D341Med (cell line): ENCODE results near the gene OR2H2.

ENCODE experiments used
- DNase-seq: peaks from one replicate; pipeline ENCODE4 v3.0.0; 2012; ENCODE audit warnings: low spot score

OR2H2 gene

GRCh38 chr6:29584821-29585220, at the start of gene OR2H2:
OR2H2 (plus strand) TSS chr6:29585121; CDS start chr6:29587945, 2,824 bp downstream.
- DNase-seq = no peak

GRCh38 chr6:29537714-29538403, 47.1 kb upstream of the OR2H2 start:
- DNase-seq = no peak

- DNase-seq = no peak
Measured at GRCh38 chr6:29547573-29547972, 37.3 kb upstream of the OR2H2 start.

GRCh38 chr6:29552512-29553051, 32.3 kb upstream of the OR2H2 start:
- DNase-seq = no peak

GRCh38 chr6:29553268-29554057, 31.5 kb upstream of the OR2H2 start:
- peak; percentile 45 for DNase-seq

GRCh38 chr6:29554764-29555163, 30.2 kb upstream of the OR2H2 start:
- no peak for DNase-seq

- DNase-seq = no peak
Measured at GRCh38 chr6:29557320-29557719, 27.6 kb upstream of the OR2H2 start.

- no peak for DNase-seq
Measured at GRCh38 chr6:29558439-29559079, 26.4 kb upstream of the OR2H2 start.

- no peak for DNase-seq
Measured at GRCh38 chr6:29559524-29560287, 25.2 kb upstream of the OR2H2 start, which contains the start of gene UBD. UBD (minus strand) TSS chr6:29559732; CDS start chr6:29559701, 31 bp downstream.

GRCh38 chr6:29561091-29561490, 23.8 kb upstream of the OR2H2 start:
- no peak for DNase-seq

- no peak for DNase-seq
Measured at GRCh38 chr6:29561606-29562181, 23.2 kb upstream of the OR2H2 start.

- no peak for DNase-seq
Measured at GRCh38 chr6:29563435-29563965, 21.4 kb upstream of the OR2H2 start.

GRCh38 chr6:29564875-29565274, 20.0 kb upstream of the OR2H2 start:
- no peak for DNase-seq

- no peak for DNase-seq
Measured at GRCh38 chr6:29566856-29567255, 18.1 kb upstream of the OR2H2 start.

- no peak for DNase-seq
Measured at GRCh38 chr6:29567541-29567940, 17.4 kb upstream of the OR2H2 start.

GRCh38 chr6:29567991-29568390, 16.9 kb upstream of the OR2H2 start:
- DNase-seq = no peak

GRCh38 chr6:29576056-29576455, 8.9 kb upstream of the OR2H2 start:
- no peak for DNase-seq

GRCh38 chr6:29577544-29577943, 7.4 kb upstream of the OR2H2 start:
- DNase-seq = no peak

- peak; percentile 63 for DNase-seq
Measured at GRCh38 chr6:29589423-29590048, 4.6 kb downstream of the OR2H2 start.

GRCh38 chr6:29590218-29590808, 5.4 kb downstream of the OR2H2 start:
- no peak for DNase-seq
